Endothelial cell of umbilical vein (primary cell): ENCODE data around the gene FBXO9. TPM values are rescaled to one million over a fixed set of nuclear protein-coding genes. Genes with fewer than 3 reads are reported as not detected.

Experiments used
- BruUV-seq: library from RNA; stranded (reverse); fragments of 400-500 nt; replicated peaks from 2 replicates; lab custom pipeline; 2021; lab: Mats Ljungman, UMichigan
- CTCF ChIA-PET: fragments of 300-600, 350-600 bp; sonication (Branson Sonifier 250); formaldehyde crosslinking; loops from one replicate; lab custom pipeline; 2021; ENCODE audit warnings: antibody characterized with exemption, inconsistent platforms; lab: Charles Lee
- POLR2A ChIA-PET: fragments of 300-600, 350-600 bp; sonication (Branson Sonifier 250); formaldehyde crosslinking; loops from one replicate; lab custom pipeline; 2021; ENCODE audit warnings: antibody characterized with exemption, inconsistent platforms; lab: Charles Lee
- DNase-seq: peaks from one replicate; pipeline ENCODE4 v3.0.0-alpha.2; 2011; ENCODE audit warnings: low read depth, low spot score
- FAIRE-seq: peaks from 2 replicates; lab custom pipeline; 2011; peaks lifted over from hg19 to GRCh38; lab: Jason Lieb, UNC
- H2AFZ ChIP-seq: 2 replicates; pipeline ENCODE4 v1.6.0; 2012; ENCODE audit warnings: low read depth, low read length, control low read depth, inconsistent platforms
- H3K27ac ChIP-seq: 2 replicates; pipeline ENCODE4 v1.5.1; 2011; ENCODE audit warnings: low read depth, mild to moderate bottlenecking, control low read depth, low read length, moderate library complexity; ENCODE audit not compliant: insufficient read depth
- H3K27me3 ChIP-seq, 2 experiments: 2 replicates each; pipeline versions ENCODE4 v1.6.0 to v1.6.1; 2011; ENCODE audit warnings: low read length in 2 of 2, mixed read lengths in 1 of 2; ENCODE audit not compliant: control insufficient read depth in 2 of 2, insufficient read depth in 2 of 2
- H3K36me3 ChIP-seq, 2 experiments: 2 replicates in 1 of 2; 3 replicates in 1 of 2; pipeline ENCODE4 v1.5.1; 2011; ENCODE audit warnings: low read length in 2 of 2, mild to moderate bottlenecking in 1 of 2, moderate library complexity in 1 of 2; ENCODE audit not compliant: control insufficient read depth in 2 of 2, insufficient read depth in 2 of 2; ENCODE audit errors: extremely low read depth in 1 of 2
- H3K4me1 ChIP-seq: 3 replicates; pipeline ENCODE4 v1.5.1; 2011; ENCODE audit warnings: mild to moderate bottlenecking, low read length; ENCODE audit not compliant: control insufficient read depth, insufficient read depth; ENCODE audit errors: extremely low read depth
- H3K4me2 ChIP-seq: 2 replicates; pipeline ENCODE4 v1.6.1; 2011; ENCODE audit warnings: low read length, control low read depth, mixed read lengths; ENCODE audit not compliant: insufficient read depth
- H3K4me3 ChIP-seq, 3 experiments: fragments of 200-600 bp in 1 of 3; sonication (generic), shearing (Covaris generic) in 1 of 3; replicated peaks in 1 of 3; 2 replicates each; pipeline ENCODE4 v1.5.1; 2011 to 2016; ENCODE audit warnings: control low read depth in 3 of 3, low read length in 3 of 3, mild to moderate bottlenecking in 2 of 3, inconsistent platforms in 1 of 3, low read depth in 1 of 3, moderate library complexity in 1 of 3; ENCODE audit not compliant: insufficient read depth in 1 of 3
- H3K79me2 ChIP-seq: 2 replicates; pipeline ENCODE4 v1.6.0; 2012; ENCODE audit warnings: low read length, inconsistent platforms; ENCODE audit not compliant: control insufficient read depth, insufficient read depth
- H3K9ac ChIP-seq: replicated peaks from 2 replicates; pipeline ENCODE3; 2011; ENCODE audit warnings: low read length, control low read depth; ENCODE audit not compliant: insufficient read depth; ENCODE audit errors: extremely low read depth
- H3K9me1 ChIP-seq: replicated peaks from 3 replicates; pipeline ENCODE4 v1.6.0; 2011; ENCODE audit warnings: mild to moderate bottlenecking, low read length; ENCODE audit not compliant: control insufficient read depth, insufficient read depth; ENCODE audit errors: extremely low read depth
- H3K9me3 ChIP-seq: replicated peaks from 2 replicates; pipeline ENCODE4 v1.5.1; 2012; ENCODE audit warnings: low read length, inconsistent platforms; ENCODE audit not compliant: control insufficient read depth, insufficient read depth
- H4K20me1 ChIP-seq: replicated peaks from 2 replicates; pipeline ENCODE3; 2011; ENCODE audit warnings: mild to moderate bottlenecking, low read length; ENCODE audit not compliant: control insufficient read depth, insufficient read depth; ENCODE audit errors: extremely low read depth
- EZH2 ChIP-seq: IDR thresholded peaks from 2 replicates; pipeline ENCODE4 v1.6.1; 2012; ENCODE audit warnings: borderline replicate concordance, low read depth, mild to moderate bottlenecking, moderate library complexity, low read length, inconsistent platforms; ENCODE audit not compliant: severe bottlenecking
- FOS ChIP-seq: IDR thresholded peaks from 2 replicates; pipeline ENCODE4 v1.6.1; 2011; ENCODE audit warnings: mild to moderate bottlenecking, low read length, moderate library complexity, borderline replicate concordance; ENCODE audit not compliant: insufficient read depth
- GATA2 ChIP-seq: IDR thresholded peaks from 2 replicates; pipeline ENCODE4 v1.7.0; 2011; ENCODE audit warnings: low read depth, mild to moderate bottlenecking, moderate library complexity, mixed read lengths, low read length; ENCODE audit not compliant: insufficient read length, insufficient read depth
- JUN ChIP-seq: IDR thresholded peaks from 2 replicates; pipeline ENCODE4 v1.6.1; 2011; ENCODE audit warnings: borderline replicate concordance, low read depth; ENCODE audit not compliant: insufficient read length, insufficient read depth
- MYC ChIP-seq: IDR thresholded peaks from one replicate; pipeline ENCODE4 v1.6.1; 2011; ENCODE audit warnings: mild to moderate bottlenecking, low read depth, low read length
- POLR2A ChIP-seq: IDR thresholded peaks from 2 replicates; pipeline ENCODE4 v1.6.1; 2012; ENCODE audit warnings: low read depth, mild to moderate bottlenecking, control low read depth, low read length
- POLR2AphosphoS5 ChIP-seq: IDR thresholded peaks from 2 replicates; pipeline ENCODE4 v1.6.1; 2012; ENCODE audit warnings: low read depth, mild to moderate bottlenecking, control low read depth, low read length, moderate library complexity; ENCODE audit not compliant: insufficient read depth
- dilution Hi-C: fragments of 300-500 bp; cut with MboI; formaldehyde crosslinking; loops from one replicate; pipeline ENCODE4 v1.15.0; 2019; ENCODE audit warnings: low sequenced_read_pairs; ENCODE audit not compliant: extremely low pct_ligation_motif_present
- intact Hi-C: fragments of 100-400 bp; cut with micrococcal nuclease; formaldehyde crosslinking; loops from one replicate; pipeline ENCODE4 v1.10.0; 2022
- polyA plus RNA-seq, 4 experiments: library from polyadenylated mRNA; depleted of rRNA in 3 of 4; stranded (reverse) in 3 of 4; unstranded in 1 of 4; fragments of >200 nt; gene quantifications; 2 replicates each; pipeline versions ENCODE4 v1.2.1 to v1.2.3, GENCODE V29; 2011 to 2012; ENCODE audit warnings: missing spikeins in 1 of 4
- total RNA-seq: library from RNA; stranded (reverse); gene quantifications from 2 replicates; pipeline ENCODE4 v1.2.3, GENCODE V29; 2021
- TF ChIP-seq, protein P1 (sequence below): IDR thresholded peaks from 2 replicates; pipeline ENCODE4 v1.6.1; 2011; ENCODE audit not compliant: insufficient read depth, insufficient read length
- TF ChIP-seq, protein P2 (sequence below), 2 donors: IDR thresholded peaks; 1 replicate in 1 of 2; 2 replicates in 1 of 2; pipeline ENCODE4 v1.5.1; 2011; ENCODE audit warnings: low read length in 2 of 2, mild to moderate bottlenecking in 2 of 2, moderate library complexity in 2 of 2, control low read depth in 1 of 2, inconsistent platforms in 1 of 2, low read depth in 1 of 2; ENCODE audit not compliant: insufficient read depth in 1 of 2; ENCODE audit errors: extremely low read depth in 1 of 2

Gene FBXO9
- total and polyA plus RNA-seq, 2 donors (not counting 3 experiments of a cell fraction or from before 2014, with no cell fraction given) = 48.1 to 58.9 TPM

DNA sequence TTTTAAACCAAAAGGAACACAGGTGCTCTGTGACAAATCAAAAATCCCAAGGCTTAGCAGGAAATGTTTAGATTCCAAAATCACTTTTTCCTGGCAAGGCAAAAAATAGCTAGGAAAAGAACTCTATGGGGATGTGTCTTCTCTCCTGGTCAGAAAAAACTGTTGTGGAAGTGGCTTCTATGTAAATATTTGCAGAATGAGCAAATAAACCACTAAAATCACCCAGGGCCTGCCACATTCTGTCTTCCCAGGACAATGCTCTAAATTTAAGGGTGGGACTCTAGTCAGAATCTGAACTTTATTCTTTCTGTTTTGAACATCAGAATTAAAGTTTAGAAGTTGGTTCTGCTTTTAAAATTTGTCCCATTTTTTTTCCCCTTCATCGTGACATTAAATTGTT, 54.1 kb downstream of the FBXO9 start:
- Histone ChIP-seq H3K79me2 (no peaks in the 10 kb centered on the region), H4K20me1 (no peaks in the 10 kb centered on the region), H3K27me3 (no peaks in the 10 kb centered on the region), H3K9ac (no peak overlapping the region), H3K4me2 (no peak overlapping the region), H3K4me3 (no peak overlapping the region), H3K9me1 (no peaks in the 10 kb centered on the region), H3K9me3 (no peaks in the 10 kb centered on the region), H3K4me1 (no peaks in the 10 kb centered on the region), H3K27ac (no peak overlapping the region), H2AFZ (no peak overlapping the region), H3K36me3 (no peaks in the 10 kb centered on the region)
- DNase-seq (no peak), FAIRE-seq (no peak)
- dilution Hi-C loops (no loop called here), intact Hi-C loops (no loop called here)
- POLR2A ChIA-PET = no interaction called here
- TF ChIP-seq POLR2AphosphoS5 = no peak
- TF ChIP-seq FOS = no peak
- TF ChIP-seq POLR2A = no peak
- no peak for TF ChIP-seq MYC
- TF ChIP-seq, protein P1, sequence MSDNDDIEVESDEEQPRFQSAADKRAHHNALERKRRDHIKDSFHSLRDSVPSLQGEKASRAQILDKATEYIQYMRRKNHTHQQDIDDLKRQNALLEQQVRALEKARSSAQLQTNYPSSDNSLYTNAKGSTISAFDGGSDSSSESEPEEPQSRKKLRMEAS = no peak
- no peak for TF ChIP-seq EZH2
- TF ChIP-seq, protein P2, sequence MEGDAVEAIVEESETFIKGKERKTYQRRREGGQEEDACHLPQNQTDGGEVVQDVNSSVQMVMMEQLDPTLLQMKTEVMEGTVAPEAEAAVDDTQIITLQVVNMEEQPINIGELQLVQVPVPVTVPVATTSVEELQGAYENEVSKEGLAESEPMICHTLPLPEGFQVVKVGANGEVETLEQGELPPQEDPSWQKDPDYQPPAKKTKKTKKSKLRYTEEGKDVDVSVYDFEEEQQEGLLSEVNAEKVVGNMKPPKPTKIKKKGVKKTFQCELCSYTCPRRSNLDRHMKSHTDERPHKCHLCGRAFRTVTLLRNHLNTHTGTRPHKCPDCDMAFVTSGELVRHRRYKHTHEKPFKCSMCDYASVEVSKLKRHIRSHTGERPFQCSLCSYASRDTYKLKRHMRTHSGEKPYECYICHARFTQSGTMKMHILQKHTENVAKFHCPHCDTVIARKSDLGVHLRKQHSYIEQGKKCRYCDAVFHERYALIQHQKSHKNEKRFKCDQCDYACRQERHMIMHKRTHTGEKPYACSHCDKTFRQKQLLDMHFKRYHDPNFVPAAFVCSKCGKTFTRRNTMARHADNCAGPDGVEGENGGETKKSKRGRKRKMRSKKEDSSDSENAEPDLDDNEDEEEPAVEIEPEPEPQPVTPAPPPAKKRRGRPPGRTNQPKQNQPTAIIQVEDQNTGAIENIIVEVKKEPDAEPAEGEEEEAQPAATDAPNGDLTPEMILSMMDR (IDR thresholded peaks at IDR 0.05; ENCODE audit: extremely low read depth in 1 of 2, insufficient read depth in 1 of 2, low read depth in 1 of 2, low read length in 2 of 2) = no peak
- TF ChIP-seq GATA2 = no peak
- no peak for TF ChIP-seq JUN
- CTCF ChIA-PET = interaction anchor here (1.9 kb wide), 1 partner anchor 12 kb away, joined by 5 read pairs; no protein-coding TSS in a partner anchor
- no TSS peak for BruUV-seq
